ENCODE results near the gene CUL4A.
"Not testable (repeated sequence)": the region's sequence is repeated elsewhere in the genome, so short reads cannot be mapped to it uniquely, and the experiment has no call there.

The CUL4A gene

DNA sequence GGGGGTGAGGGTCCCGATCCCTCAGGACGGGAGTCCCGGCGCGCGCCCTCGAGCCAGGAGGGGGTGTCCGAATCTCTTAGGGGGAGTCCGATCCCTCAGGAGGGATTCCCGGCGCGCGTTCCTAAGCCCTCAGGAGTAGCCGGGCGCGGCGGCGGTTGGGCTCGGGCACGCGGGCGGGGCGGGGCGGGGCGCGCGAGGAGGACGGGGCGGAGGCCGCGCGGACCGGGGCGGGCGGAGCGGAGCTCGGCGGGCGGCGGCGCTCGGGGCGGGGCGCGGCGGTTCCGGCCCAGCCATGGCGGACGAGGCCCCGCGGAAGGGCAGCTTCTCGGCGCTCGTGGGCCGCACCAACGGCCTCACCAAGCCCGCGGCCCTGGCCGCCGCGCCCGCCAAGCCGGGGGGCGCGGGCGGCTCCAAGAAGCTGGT is at the start of gene CUL4A:
Gene CUL4A, plus strand, starts transcription at position 278 of the 423 bp plus-strand sequence. Its CDS starts 15 bp downstream, at position 293.
- DNase-seq (ENCODE audit: low spot score), result peak; percentile 79

DNA sequence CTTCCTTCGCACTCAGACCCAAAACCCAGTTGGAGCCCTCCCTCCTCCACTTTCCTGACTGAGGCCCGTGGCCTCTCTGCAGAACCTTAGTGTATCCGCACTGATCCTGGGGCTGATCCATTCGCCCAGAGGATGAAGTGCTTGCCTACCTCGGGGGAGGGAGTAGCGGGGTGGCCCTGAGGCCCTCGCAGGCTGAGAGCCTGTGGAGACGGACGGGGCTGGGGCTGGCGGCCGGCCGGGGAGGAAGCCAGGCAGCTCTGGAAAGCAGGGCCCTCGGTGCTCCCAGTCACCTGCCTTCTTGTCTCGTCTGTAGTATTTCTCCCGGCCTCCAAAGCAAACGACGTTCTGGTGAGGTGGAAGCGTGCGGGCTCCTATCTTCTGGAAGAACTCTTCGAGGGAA is 49.7 kb upstream of the CUL4A start:
- no peak for DNase-seq (ENCODE audit: low spot score)

DNA sequence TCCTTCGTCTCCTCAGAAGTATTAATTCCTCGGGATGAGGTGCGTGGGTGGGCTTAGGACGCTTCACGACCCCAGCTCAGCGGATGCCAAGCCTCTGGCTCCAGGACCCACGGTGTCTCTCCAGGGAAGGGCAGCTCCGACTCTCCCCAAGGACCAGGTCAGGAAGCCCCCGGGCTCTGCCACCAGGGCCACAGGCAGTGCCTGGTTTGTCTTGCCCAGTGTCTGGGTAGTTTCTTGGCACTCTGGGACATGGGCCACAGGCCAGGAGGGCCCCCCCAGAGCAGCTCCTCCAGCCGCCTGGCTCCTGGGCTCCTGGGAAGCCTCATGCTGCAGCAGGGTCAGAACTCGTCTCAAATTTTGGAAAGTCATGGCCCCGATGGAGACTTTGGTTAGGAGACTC is 48.4 kb upstream of the CUL4A start:
- DNase-seq (ENCODE audit: low spot score), result no peak

DNA sequence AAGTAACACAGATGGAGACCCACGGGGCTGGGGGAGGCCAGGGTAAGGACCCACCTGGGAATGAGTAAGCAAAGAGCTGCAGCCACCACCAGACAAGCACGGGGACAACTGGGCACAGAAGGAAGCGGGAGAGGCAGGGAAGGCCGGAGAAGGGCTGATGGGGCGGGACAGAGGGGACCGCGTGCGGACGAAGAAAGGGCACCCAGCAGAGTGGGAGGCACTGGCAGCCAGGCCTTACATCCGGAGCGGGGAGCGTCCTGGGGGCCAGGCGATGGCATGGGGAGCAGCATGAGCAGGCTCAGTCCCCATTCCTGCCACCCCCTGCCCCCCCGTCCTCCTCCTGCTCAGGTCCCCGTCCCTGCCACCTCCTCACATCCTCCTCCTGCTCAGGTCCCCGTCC is 48.0 kb upstream of the CUL4A start:
- DNase-seq (ENCODE audit: low spot score), result no peak

GRCh38 chr13:113161975-113162374 is 47.4 kb upstream of the CUL4A start:
- DNase-seq (ENCODE audit: low spot score), result not testable (repeated sequence)

- no peak for DNase-seq (ENCODE audit: low spot score)
These were observed 46.4 kb upstream of the CUL4A start for GRCh38 chr13:113162783-113163685.

DNA sequence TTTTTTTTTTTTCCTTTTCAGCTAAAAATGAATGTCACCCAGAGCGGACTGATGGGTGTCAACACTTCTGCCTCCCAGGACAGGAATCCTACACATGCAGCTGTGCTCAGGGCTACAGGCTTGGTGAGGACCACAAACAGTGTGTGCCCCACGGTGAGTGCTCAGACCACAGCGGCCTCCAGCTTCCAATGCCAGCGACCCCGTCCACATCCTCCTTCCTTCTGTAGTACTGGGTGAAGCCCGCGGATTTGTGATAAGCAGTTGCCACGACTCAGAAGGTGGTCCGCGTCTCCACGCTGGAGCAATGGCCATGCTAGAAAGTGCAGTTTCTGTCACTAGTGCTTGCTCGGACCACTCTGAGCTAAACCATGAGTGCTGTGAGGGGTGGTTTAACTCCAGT is 44.9 kb upstream of the CUL4A start:
- no peak for DNase-seq (ENCODE audit: low spot score)

DNA sequence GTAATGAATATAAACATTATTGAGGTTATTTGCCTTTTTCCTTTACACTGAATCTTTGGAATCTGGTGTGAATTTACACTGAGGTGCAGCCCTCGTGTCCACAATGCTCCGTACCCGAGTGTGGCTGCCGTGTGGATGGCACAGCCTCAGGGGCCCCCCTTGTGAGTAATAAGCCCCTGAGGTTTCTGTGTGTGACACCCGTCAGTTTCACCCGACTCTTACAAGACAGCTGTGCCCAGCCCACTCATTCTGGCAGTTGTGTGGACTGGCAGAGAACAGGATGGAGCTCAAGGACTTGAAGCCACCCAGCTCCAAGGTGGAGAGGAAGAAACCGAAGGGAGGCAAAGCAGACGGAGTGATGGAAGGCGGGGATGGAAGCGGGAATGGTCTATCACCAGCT is 43.1 kb upstream of the CUL4A start:
- no peak for DNase-seq (ENCODE audit: low spot score)

DNA sequence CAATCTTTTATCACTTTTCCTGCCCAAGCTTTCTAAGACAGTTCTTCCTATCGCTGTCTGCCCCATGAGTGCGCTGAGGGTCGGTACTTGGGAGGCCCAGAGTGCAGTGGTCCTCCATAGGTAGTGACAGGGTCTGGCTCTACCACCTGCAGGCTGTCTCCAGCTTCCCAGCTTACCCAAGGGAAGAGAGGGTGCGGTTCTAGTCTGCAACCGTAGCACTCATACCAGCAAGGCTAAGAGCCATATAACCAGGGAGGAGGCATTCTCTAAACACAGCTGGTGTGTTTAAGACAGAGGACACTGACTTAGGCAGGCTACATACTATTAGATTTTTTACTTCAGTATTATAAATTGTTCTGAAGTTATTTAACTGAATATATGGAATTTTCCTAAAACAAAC is 42.7 kb upstream of the CUL4A start:
- no peak for DNase-seq (ENCODE audit: low spot score)

DNA sequence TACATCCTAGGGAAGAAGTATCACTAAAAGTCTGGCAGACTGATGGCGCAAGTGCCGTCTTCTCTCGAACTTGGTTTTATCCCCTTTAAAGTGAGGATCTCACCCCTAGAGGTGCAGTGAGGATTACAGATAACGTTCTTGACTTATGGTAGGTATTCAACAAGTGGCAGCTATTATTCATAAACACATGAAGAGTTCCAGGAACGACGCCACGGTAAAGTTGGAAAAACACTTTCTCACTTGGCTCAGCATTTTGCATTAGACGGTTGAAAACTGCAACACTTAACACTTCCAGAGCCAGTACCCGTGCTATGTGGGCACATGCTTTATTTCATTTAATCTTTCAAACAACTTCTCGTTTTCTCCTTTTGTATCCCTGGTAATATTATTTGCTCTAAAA is 42.3 kb upstream of the CUL4A start:
- DNase-seq (ENCODE audit: low spot score), result no peak

DNA sequence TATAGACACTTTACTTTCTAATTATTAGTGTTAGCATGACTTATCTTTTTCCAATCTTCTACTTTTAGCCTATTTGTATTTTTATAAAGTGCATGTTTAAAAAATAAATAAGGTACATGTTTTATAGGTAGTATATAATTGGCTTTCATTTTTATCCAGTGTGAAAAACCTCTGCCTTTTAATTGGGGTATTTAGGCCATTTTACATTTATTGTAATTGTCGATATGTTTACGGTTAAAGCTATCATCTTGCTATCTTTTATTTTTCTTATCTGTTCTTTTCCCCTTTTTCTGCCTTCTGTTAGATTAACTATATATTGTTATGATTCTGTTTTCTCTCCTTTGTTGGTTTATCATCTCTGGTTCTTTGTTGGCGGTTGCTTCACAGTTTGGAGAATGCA is 41.8 kb upstream of the CUL4A start:
- DNase-seq (ENCODE audit: low spot score), result no peak

DNA sequence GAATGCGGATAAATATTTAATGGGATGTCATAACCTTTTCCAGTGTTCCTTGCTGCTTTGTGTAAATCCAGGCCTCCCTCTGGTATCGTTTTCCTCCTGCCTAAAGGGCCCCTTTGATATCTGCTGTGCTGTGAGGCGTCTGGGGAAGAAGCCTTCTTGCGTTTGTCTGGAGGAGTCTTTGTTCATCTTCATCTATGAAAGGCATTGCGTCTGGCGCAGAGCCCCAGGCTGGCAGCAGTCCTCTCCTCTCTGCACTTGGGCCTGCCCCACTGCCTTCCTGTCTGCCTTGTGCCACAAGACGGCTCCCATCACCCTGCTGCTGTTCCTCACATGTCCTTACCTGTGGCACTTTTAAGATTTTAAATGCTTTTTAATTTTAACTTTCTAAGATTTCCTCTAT is 41.2 kb upstream of the CUL4A start:
- no peak for DNase-seq (ENCODE audit: low spot score)

DNA sequence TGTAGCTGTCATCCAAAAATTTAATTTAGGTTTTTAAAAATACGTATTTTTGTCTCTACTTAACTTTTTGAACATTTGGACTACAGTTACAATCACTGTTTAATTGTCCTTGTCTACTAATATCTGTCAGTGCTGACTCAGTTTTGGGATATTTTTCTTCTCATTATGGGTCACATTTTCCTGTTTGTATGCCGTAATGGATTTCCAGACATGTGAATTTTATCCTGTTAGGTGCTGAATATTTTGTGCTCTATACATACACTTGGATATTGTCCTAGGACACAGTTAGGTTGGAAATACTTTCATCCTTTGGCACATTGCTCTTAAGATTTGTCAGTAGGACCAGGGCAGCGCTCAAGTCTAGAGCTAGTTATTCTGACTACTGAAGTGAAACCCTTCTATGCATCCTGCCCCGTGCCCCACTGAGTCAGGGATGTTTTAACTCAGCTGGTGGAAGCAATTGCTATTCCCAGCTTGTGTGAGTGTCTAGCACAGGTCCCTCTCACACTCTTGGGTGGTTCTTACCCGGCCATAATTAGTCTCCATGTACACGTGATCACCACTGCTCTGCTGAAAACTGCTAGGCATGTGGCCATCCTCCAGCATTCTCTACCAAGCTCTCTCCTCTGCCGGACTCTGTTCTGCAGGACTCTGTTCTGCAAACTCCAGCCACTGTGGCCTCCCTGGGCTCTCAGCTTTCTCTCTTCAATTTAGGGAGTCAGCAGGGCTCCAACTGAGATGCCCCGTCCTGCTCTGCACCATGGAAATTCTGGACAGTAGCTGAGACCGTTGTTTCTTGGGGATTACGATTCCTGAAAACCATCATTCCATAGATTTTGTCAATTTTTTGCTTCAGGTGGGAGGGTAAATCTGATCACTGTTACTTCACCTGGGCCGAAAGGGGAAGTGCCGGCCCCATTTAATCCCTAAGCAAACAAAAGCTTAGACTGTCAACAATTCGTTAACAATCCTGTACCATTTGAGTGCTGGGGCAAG is 39.8 kb upstream of the CUL4A start:
- DNase-seq (ENCODE audit: low spot score), result no peak

DNA sequence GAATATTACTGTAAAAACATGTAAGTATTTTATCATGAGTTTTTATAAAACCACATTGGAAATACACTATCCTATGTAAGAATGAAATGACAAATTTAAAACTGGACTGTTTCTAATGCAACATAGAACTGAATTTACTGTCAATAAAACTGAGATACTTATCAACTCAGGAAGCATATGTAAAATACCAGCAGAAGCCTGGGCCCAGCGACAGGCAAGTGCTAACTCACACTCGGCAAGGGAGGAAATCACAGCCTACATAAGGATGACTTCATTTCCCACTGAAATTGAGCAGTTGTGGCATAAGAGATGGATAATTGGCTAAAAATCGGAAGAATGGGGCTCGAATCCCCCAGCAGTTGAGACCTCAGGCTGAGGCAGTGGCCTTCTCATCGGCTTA is 38.9 kb upstream of the CUL4A start:
- DNase-seq (ENCODE audit: low spot score), result no peak

GRCh38 chr13:113171250-113172125 is 37.9 kb upstream of the CUL4A start:
- no peak for DNase-seq (ENCODE audit: low spot score)

GRCh38 chr13:113172419-113172926 is 36.9 kb upstream of the CUL4A start:
- no peak for DNase-seq (ENCODE audit: low spot score)

GRCh38 chr13:113176280-113176679 is 33.1 kb upstream of the CUL4A start:
- no peak for DNase-seq (ENCODE audit: low spot score)

- no peak for DNase-seq (ENCODE audit: low spot score)
These were observed 32.6 kb upstream of the CUL4A start for GRCh38 chr13:113176822-113177221.

DNA sequence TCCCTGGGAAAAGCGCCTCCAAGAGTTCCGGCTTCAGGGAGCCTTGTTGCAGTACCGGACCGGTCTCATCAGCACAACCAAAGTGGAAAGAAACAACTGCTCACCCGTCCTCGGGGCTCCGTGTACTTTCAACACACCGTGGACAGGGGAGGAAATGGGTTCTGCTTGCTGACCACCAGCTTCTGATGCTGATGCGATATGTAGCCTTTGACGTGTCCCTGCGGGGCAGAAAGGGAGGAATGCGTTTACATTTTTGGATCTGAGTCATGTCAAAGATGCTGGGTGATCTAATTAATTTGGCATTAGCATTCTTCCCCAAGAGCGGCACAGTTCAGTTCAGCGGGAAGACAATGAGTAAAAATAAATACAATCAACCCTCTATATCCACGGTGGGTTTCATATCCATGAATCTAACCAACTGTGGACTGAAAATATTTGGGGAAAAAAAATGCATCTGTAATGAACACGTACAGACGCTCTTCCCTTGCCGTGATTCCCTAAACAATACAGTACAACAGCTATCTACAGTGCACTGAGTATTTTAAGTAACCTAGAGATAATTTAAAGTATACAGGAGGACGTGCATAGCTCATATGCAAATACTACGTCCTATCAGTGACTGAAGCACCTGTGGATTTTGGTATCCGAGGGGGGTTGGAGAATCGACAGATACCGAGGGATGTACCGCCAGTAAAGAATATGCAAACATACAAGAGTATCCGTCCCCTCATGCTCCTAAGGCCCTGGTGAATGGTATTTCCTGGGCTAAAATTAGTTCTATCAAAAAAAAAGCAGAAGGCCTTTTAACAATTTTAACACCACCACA is 31.1 kb upstream of the CUL4A start:
- no peak for DNase-seq (ENCODE audit: low spot score)

DNA sequence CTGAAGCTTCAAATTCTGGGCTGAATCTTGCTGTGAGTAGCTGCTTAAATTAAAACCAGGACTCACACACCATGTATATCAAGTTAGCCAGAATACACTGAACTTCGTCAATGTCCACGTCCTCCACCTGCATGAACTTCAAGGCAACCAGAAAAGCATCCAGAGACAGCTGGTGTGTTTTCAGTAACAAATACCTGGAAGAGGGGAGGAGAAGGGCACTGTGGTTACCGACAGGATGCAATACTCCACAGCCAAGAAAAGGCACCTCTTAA is 30.6 kb upstream of the CUL4A start:
- DNase-seq (ENCODE audit: low spot score), result no peak
